Progenitor cell of endocrine pancreas (in vitro differentiated cells): ENCODE data around the gene RP9. TPM values are rescaled to one million over a fixed set of nuclear protein-coding genes. Genes with fewer than 3 reads are reported as not detected.
A peak's percentile ranks its signal among the peaks of the same experiment; 100 is the strongest.

Experiments used
- DNase-seq: peaks from one replicate; pipeline ENCODE4 v3.0.0; 2021; ENCODE audit warnings: low spot score; ENCODE audit not compliant: unreplicated experiment
- H3K27ac Mint-ChIP-seq: 2 replicates; pipeline ENCODE4 v1.8.0; 2021; ENCODE audit warnings: mild to moderate bottlenecking, moderate library complexity, mixed read lengths
- H3K27me3 Mint-ChIP-seq: 2 replicates; pipeline ENCODE4 v1.8.0; 2021; ENCODE audit warnings: mixed read lengths
- H3K36me3 Mint-ChIP-seq: 2 replicates; pipeline ENCODE4 v1.8.0; 2022; ENCODE audit warnings: mixed read lengths; ENCODE audit not compliant: insufficient read depth
- H3K4me1 Mint-ChIP-seq: 2 replicates; pipeline ENCODE4 v1.8.0; 2021; ENCODE audit warnings: low read depth, mixed read lengths
- H3K4me3 Mint-ChIP-seq: 2 replicates; pipeline ENCODE4 v1.8.0; 2021; ENCODE audit warnings: low read depth, mild to moderate bottlenecking, moderate library complexity, mixed read lengths
- H3K9me3 Mint-ChIP-seq: 2 replicates; pipeline ENCODE4 v1.8.0; 2021; ENCODE audit warnings: low read depth, mixed read lengths
- total RNA-seq: library from RNA; stranded (reverse); gene quantifications from 2 replicates; pipeline ENCODE4 v1.2.1, GENCODE V29; 2021
- TF ChIP-seq, protein P1 (sequence below): fragments of 200-600 bp; sonication (generic); IDR thresholded peaks from one replicate; pipeline ENCODE4 v1.5.0; 2021; ENCODE audit warnings: antibody characterized with exemption, mild to moderate bottlenecking; ENCODE audit not compliant: unreplicated experiment

RP9 gene
- total RNA-seq, 1 donor from 2014 or later, result 26.2 TPM

DNA sequence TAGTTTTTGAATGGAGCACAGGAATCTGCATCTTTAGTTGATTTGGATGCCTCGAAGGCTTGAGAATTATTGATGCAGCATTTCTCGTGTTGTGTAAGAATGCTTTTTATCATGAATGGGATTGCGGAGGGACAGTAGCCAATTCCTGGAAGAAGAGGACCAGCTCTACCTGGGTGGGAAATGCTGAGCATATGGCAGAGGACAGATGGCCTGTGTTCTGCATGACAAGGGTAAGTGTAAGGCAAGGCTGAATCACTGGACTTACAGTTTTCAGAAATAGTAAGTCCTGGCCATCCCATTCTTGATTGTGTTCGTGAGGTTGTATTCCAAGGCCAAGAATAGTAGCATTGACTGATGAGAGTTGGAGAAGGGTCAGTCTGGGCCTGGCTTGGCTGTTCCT is 15.9 kb downstream of the RP9 start:
- H3K4me1 Mint-ChIP-seq, result peaks cover 3% of the 10 kb centered on the region
- no peaks in the 10 kb centered on the region for H3K27me3 Mint-ChIP-seq
- no peaks in the 10 kb centered on the region for H3K9me3 Mint-ChIP-seq
- no peak overlapping the region for H3K27ac Mint-ChIP-seq
- TF ChIP-seq, protein P1, sequence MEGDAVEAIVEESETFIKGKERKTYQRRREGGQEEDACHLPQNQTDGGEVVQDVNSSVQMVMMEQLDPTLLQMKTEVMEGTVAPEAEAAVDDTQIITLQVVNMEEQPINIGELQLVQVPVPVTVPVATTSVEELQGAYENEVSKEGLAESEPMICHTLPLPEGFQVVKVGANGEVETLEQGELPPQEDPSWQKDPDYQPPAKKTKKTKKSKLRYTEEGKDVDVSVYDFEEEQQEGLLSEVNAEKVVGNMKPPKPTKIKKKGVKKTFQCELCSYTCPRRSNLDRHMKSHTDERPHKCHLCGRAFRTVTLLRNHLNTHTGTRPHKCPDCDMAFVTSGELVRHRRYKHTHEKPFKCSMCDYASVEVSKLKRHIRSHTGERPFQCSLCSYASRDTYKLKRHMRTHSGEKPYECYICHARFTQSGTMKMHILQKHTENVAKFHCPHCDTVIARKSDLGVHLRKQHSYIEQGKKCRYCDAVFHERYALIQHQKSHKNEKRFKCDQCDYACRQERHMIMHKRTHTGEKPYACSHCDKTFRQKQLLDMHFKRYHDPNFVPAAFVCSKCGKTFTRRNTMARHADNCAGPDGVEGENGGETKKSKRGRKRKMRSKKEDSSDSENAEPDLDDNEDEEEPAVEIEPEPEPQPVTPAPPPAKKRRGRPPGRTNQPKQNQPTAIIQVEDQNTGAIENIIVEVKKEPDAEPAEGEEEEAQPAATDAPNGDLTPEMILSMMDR, result no peak
- DNase-seq, result no peak
- H3K4me3 Mint-ChIP-seq, result no peak overlapping the region
- peaks cover 19% of the 10 kb centered on the region for H3K36me3 Mint-ChIP-seq

DNA sequence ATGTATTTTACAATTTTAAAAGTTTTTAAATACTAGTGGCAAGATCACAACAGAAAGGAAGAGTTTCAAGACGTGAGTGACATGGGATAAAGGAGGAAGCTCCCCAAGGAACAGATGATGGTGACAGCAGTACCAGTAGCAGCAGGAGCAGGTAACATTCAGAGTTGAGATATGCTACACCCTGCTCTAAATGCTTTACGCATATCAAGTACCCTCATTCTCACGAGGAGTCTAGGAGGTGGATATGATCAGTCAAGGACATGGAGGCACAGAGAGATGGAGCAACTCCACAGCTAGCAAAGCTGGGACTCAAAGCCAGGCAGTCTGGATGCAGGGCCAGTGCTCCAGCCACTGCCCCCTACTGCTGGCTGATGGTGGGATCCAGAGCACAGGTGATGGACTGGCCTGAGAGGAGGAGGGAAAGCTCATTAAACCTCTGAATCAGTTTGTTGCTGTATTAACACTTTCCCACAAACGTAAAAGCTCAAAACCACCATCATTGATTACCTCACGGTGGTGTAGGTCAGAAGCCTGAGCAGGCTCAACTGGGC is 17.5 kb downstream of the RP9 start:
- TF ChIP-seq, protein P1, result peak; percentile 16
- Mint-ChIP-seq H3K9me3 (no peaks in the 10 kb centered on the region), H3K36me3 (peaks cover 14% of the 10 kb centered on the region), H3K27me3 (no peaks in the 10 kb centered on the region), H3K4me1 (peaks cover 3% of the 10 kb centered on the region), H3K4me3 (no peak overlapping the region), H3K27ac (no peak overlapping the region)
- DNase-seq, result no peak

DNA sequence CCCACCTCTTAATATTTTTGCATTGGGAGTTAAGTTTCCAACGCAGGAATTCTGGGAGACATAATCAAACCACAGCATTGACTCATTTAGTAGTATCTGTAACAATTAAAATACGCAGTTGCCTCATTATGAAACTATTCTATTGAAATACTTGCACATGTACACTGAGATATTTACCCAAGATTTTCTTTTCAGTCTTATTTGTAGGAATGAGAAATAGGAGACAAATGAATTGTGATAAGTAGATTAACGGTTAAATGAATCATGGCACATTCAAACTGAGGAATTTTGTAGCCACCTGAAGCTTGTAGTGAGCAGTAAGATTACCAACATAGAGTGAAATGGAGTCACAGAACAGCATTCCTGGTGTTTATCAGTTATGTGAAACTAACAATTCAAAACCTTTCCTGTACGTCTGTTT is 18.1 kb downstream of the RP9 start:
- Mint-ChIP-seq H3K27me3 (no peaks in the 10 kb centered on the region), H3K4me1 (peaks cover 3% of the 10 kb centered on the region), H3K27ac (no peak overlapping the region), H3K36me3 (peaks cover 11% of the 10 kb centered on the region), H3K4me3 (no peak overlapping the region), H3K9me3 (no peaks in the 10 kb centered on the region)
- TF ChIP-seq, protein P1, result no peak
- DNase-seq, result no peak

DNA sequence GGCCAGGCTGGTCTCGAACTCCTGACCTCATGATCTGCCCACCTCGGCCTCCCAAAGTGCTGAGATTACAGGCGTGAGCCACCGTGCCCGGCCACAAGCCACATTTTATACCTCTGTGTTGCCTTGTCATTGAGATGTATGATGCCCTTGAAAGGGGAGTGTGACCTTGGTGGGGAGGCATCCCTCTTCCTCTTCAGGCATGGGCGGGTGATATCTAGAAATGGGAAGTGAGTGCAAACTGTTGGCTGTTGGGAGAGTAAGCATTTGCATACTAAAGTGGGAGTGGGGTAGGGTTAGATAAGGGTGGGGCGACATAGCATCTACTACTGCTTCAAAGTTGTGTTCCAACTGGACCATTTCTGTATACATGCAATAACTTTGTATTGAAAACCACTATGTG is 20.1 kb downstream of the RP9 start:
- H3K27ac Mint-ChIP-seq, result no peak overlapping the region
- no peaks in the 10 kb centered on the region for H3K9me3 Mint-ChIP-seq
- H3K4me3 Mint-ChIP-seq, result no peak overlapping the region
- H3K4me1 Mint-ChIP-seq, result peaks cover 3% of the 10 kb centered on the region
- H3K27me3 Mint-ChIP-seq, result no peaks in the 10 kb centered on the region
- H3K36me3 Mint-ChIP-seq, result peaks cover 3% of the 10 kb centered on the region
- no peak for DNase-seq
- TF ChIP-seq, protein P1, result no peak

DNA sequence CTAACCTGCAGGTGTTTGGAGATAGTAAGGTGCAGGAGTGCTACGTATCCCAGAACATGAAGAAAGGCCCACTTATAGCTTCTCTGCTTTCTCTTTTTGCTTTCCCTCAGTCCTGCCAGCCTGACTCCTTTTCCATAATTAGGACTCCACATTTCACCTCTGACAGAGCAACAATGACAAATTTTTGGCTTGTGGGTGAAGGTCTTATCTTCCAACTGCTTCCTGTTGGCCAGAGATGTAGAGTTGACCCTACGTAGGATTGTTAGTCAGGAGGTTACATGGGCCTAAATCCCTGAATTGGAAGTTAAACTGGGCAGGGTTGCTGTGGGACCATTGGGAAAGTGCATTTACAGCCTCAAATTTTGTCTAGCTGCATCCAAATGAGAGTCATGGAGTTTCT is 21.3 kb downstream of the RP9 start:
- no peaks in the 10 kb centered on the region for H3K9me3 Mint-ChIP-seq
- H3K4me3 Mint-ChIP-seq, result no peak overlapping the region
- H3K27ac Mint-ChIP-seq, result no peak overlapping the region
- no peak for DNase-seq
- no peaks in the 10 kb centered on the region for H3K27me3 Mint-ChIP-seq
- TF ChIP-seq, protein P1, result no peak
- H3K4me1 Mint-ChIP-seq, result peaks cover 3% of the 10 kb centered on the region
- no peaks in the 10 kb centered on the region for H3K36me3 Mint-ChIP-seq
